Osteocyte (in vitro differentiated cells): ENCODE measurements around the gene NDST4. TPM values are rescaled to one million over a fixed set of nuclear protein-coding genes. Genes with fewer than 3 reads are reported as not detected.

ENCODE experiments used
- DNase-seq: peaks from one replicate; pipeline ENCODE4 v3.0.0; 2021; ENCODE audit warnings: mixed read lengths; ENCODE audit not compliant: unreplicated experiment; ENCODE audit errors: extremely low spot score
- H3K27ac Mint-ChIP-seq: one replicate; pipeline ENCODE4 v1.8.0; 2021; ENCODE audit warnings: mild to moderate bottlenecking, mixed read lengths; ENCODE audit not compliant: unreplicated experiment
- H3K27me3 Mint-ChIP-seq: one replicate; pipeline ENCODE4 v1.8.0; 2021; ENCODE audit warnings: mixed read lengths; ENCODE audit not compliant: unreplicated experiment
- H3K36me3 Mint-ChIP-seq: one replicate; pipeline ENCODE4 v1.8.0; 2021; ENCODE audit warnings: mixed read lengths; ENCODE audit not compliant: unreplicated experiment
- H3K4me1 Mint-ChIP-seq: one replicate; pipeline ENCODE4 v1.8.0; 2021; ENCODE audit warnings: mixed read lengths; ENCODE audit not compliant: unreplicated experiment
- H3K4me3 Mint-ChIP-seq: one replicate; pipeline ENCODE4 v1.8.0; 2021; ENCODE audit warnings: mild to moderate bottlenecking, moderate library complexity, mixed read lengths; ENCODE audit not compliant: unreplicated experiment
- H3K9me3 Mint-ChIP-seq: one replicate; pipeline ENCODE4 v1.8.0; 2021; ENCODE audit warnings: mixed read lengths; ENCODE audit not compliant: unreplicated experiment
- CTCF ChIP-seq: fragments of 200-600 bp; sonication (generic); IDR thresholded peaks from 2 replicates; pipeline ENCODE4 v1.5.0; 2021; ENCODE audit warnings: antibody characterized with exemption, mild to moderate bottlenecking, moderate library complexity
- total RNA-seq: library from RNA; stranded (reverse); gene quantifications from 2 replicates; pipeline ENCODE4 v1.2.1, GENCODE V29; 2021

Gene NDST4
- total RNA-seq, 1 donor from 2014 or later: 4.5 TPM

- TF ChIP-seq CTCF: no peak
- Mint-ChIP-seq H3K4me1 (peaks cover 6% of the 10 kb centered on the region), H3K9me3 (no peaks in the 10 kb centered on the region), H3K36me3 (no peaks in the 10 kb centered on the region), H3K27me3 (no peaks in the 10 kb centered on the region), H3K4me3 (no peak overlapping the region), H3K27ac (no peak overlapping the region)
- DNase-seq: no peak
These were observed 38.7 kb upstream of the NDST4 start for GRCh38 chr4:115152081-115152480.

GRCh38 chr4:115149106-115149505, 35.7 kb upstream of the NDST4 start:
- TF ChIP-seq CTCF: no peak
- DNase-seq: no peak
- H3K4me1 Mint-ChIP-seq: peaks cover 11% of the 10 kb centered on the region
- H3K9me3 Mint-ChIP-seq: peaks cover 4% of the 10 kb centered on the region
- H3K27me3 Mint-ChIP-seq: no peaks in the 10 kb centered on the region
- no peaks in the 10 kb centered on the region for H3K36me3 Mint-ChIP-seq
- H3K27ac Mint-ChIP-seq: no peak overlapping the region
- no peak overlapping the region for H3K4me3 Mint-ChIP-seq

GRCh38 chr4:115145393-115146160, 32.2 kb upstream of the NDST4 start:
- no peak overlapping the region for H3K4me3 Mint-ChIP-seq
- no peak for DNase-seq
- TF ChIP-seq CTCF: no peak
- H3K4me1 Mint-ChIP-seq: peaks cover 11% of the 10 kb centered on the region
- H3K27me3 Mint-ChIP-seq: no peaks in the 10 kb centered on the region
- H3K27ac Mint-ChIP-seq: no peak overlapping the region
- H3K36me3 Mint-ChIP-seq: no peaks in the 10 kb centered on the region
- H3K9me3 Mint-ChIP-seq: peaks cover 4% of the 10 kb centered on the region

- Mint-ChIP-seq H3K4me3 (no peak overlapping the region), H3K27ac (no peak overlapping the region), H3K9me3 (no peaks in the 10 kb centered on the region), H3K36me3 (no peaks in the 10 kb centered on the region), H3K27me3 (no peaks in the 10 kb centered on the region), H3K4me1 (peaks cover 7% of the 10 kb centered on the region)
- no peak for TF ChIP-seq CTCF
- no peak for DNase-seq
These were observed 14.6 kb upstream of the NDST4 start for GRCh38 chr4:115128037-115128436.

- H3K36me3 Mint-ChIP-seq: no peaks in the 10 kb centered on the region
- no peaks in the 10 kb centered on the region for H3K9me3 Mint-ChIP-seq
- TF ChIP-seq CTCF: no peak
- no peaks in the 10 kb centered on the region for H3K27me3 Mint-ChIP-seq
- DNase-seq: no peak
- H3K4me1 Mint-ChIP-seq: peaks cover 7% of the 10 kb centered on the region
- H3K4me3 Mint-ChIP-seq: no peak overlapping the region
- H3K27ac Mint-ChIP-seq: no peak overlapping the region
These were observed 13.1 kb upstream of the NDST4 start for GRCh38 chr4:115126491-115126890.
